HUES64 (cell line): ENCODE measurements around the gene PDYN.

Experiments used
- H3K27ac ChIP-seq: 2 replicates; pipeline ENCODE4 v1.7.0; 2013; ENCODE audit warnings: low read depth, low read length, inconsistent platforms
- H3K27me3 ChIP-seq: 2 replicates; pipeline ENCODE4 v1.6.1; 2013; ENCODE audit warnings: mild to moderate bottlenecking, low read length; ENCODE audit not compliant: insufficient read depth
- H3K36me3 ChIP-seq: 2 replicates; pipeline ENCODE4 v1.6.1; 2013; ENCODE audit warnings: mild to moderate bottlenecking, low read length; ENCODE audit not compliant: insufficient read depth
- H3K4me1 ChIP-seq: 2 replicates; pipeline ENCODE4 v1.6.1; 2013; ENCODE audit warnings: mild to moderate bottlenecking, low read length, moderate library complexity; ENCODE audit not compliant: insufficient read depth
- H3K4me3 ChIP-seq: 2 replicates; pipeline ENCODE4 v1.5.1; 2013; ENCODE audit warnings: mild to moderate bottlenecking, low read length, moderate library complexity
- H3K9ac ChIP-seq: 2 replicates; pipeline ENCODE4 v1.6.1; 2013; ENCODE audit warnings: mild to moderate bottlenecking, low read depth, low read length
- H3K9me3 ChIP-seq: 2 replicates; pipeline ENCODE4 v1.6.1; 2013; ENCODE audit warnings: low read depth, low read length; ENCODE audit not compliant: insufficient read depth
- WGBS: fragments of 150-250, 120-280 bp; methylation state at CpG from one replicate; pipeline ENCODE4 v1.1.7; 2013; ENCODE audit warnings: missing lambda C conversion rate; 5-methylcytosine and 5-hydroxymethylcytosine counted together

The PDYN gene

DNA sequence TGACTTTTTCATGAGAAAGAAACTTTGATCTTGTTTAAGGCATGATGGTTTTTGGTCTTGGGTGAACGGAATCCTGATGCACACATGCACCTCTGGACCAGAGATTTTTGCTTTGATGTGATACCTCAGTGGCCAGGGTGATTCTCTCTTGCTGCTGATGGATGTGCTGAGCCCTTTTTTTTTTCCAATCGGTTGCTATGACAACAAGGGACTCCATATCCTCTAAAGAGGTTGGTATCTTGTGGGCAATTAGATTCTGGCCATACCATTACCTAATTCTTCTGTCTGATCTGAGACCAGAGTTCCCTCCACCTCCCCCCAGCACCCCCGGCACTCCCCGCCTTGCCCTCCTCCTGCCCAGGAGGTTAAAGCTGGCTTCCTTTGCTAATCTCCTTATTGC, 24.9 kb downstream of the PDYN start:
- peaks cover 26% of the 10 kb centered on the region for H3K4me1 ChIP-seq
- H3K9me3 ChIP-seq = no peaks in the 10 kb centered on the region
- H3K27ac ChIP-seq = no peak overlapping the region
- no peaks in the 10 kb centered on the region for H3K36me3 ChIP-seq
- H3K27me3 ChIP-seq = no peaks in the 10 kb centered on the region
- H3K9ac ChIP-seq = no peak overlapping the region
- WGBS = 91% methylated on average over 3 of the region's 4 CpGs
- no peak overlapping the region for H3K4me3 ChIP-seq

GRCh38 chr20:1965520-1966351, 28.1 kb downstream of the PDYN start:
- 12% methylated on average over 28 of the region's 28 CpGs for WGBS
- H3K9ac ChIP-seq = peak overlapping the region; percentile 60
- H3K9me3 ChIP-seq = no peaks in the 10 kb centered on the region
- no peaks in the 10 kb centered on the region for H3K27me3 ChIP-seq
- H3K4me1 ChIP-seq = peaks cover 16% of the 10 kb centered on the region
- H3K4me3 ChIP-seq = peak overlapping the region; percentile 37
- no peaks in the 10 kb centered on the region for H3K36me3 ChIP-seq
- no peak overlapping the region for H3K27ac ChIP-seq

DNA sequence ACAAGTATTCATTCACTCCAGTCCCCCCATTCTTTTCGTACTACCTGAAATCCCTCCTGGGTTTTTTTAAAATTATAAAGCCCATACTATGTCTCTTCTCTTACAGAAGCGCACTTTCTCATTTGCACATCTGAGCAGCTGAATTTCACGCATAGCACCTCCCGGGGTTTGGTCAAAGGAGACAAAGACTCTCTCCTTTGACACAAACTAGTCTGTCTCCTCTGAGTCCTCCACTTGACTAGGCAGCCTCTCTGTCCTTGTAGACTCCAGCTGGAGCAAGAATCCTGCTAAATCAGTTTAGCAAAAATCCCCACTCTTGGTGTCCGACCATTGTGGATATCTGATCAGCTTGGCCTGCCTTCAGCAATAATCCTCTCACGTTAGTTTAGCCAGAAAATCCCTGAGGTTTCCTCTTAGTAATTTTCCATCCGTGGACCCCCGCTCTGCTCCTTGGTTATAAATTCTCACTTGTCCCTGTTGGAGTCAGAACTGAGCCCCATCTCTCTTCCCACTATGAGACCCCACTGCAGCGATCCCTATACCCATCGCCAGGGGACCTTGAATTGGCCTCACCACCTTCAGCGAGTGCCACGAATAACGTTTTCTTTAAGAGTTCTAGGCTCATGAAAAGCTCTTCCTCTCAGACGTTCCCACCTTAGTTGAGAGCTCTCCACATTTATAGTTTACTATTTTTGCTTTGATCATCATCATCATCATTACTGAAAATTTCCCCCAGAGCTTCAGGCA, 29.0 kb downstream of the PDYN start:
- no peaks in the 10 kb centered on the region for H3K27me3 ChIP-seq

GRCh38 chr20:1964061-1964460, 29.8 kb downstream of the PDYN start:
- H3K27ac ChIP-seq = no peak overlapping the region
- no peaks in the 10 kb centered on the region for H3K27me3 ChIP-seq
- 81% methylated on average over 4 of the region's 4 CpGs for WGBS
- H3K9me3 ChIP-seq = no peaks in the 10 kb centered on the region
- H3K4me1 ChIP-seq = peaks cover 16% of the 10 kb centered on the region
- H3K36me3 ChIP-seq = no peaks in the 10 kb centered on the region
- no peak overlapping the region for H3K4me3 ChIP-seq
- no peak overlapping the region for H3K9ac ChIP-seq

More for the DNA sequence above, 29.0 kb downstream of the PDYN start:
- 34% methylated on average over 14 of the region's 14 CpGs for WGBS
- Histone ChIP-seq H3K4me3 (peak overlapping the region; percentile 37), H3K9me3 (no peaks in the 10 kb centered on the region), H3K36me3 (no peaks in the 10 kb centered on the region), H3K9ac (peak overlapping the region; percentile 60; the same call in 1 of the 2 replicates), H3K4me1 (peaks cover 16% of the 10 kb centered on the region), H3K27ac (peak overlapping the region; percentile 43; the same call in 1 of the 2 replicates)

- WGBS = 90% methylated on average over 5 of the region's 5 CpGs
- Histone ChIP-seq H3K36me3 (no peaks in the 10 kb centered on the region), H3K27me3 (no peaks in the 10 kb centered on the region), H3K4me1 (peaks cover 22% of the 10 kb centered on the region), H3K9me3 (no peaks in the 10 kb centered on the region), H3K4me3 (no peak overlapping the region), H3K9ac (no peak overlapping the region), H3K27ac (no peak overlapping the region)
These were observed 32.5 kb downstream of the PDYN start for GRCh38 chr20:1961374-1961773.

- H3K36me3 ChIP-seq = no peaks in the 10 kb centered on the region
- no peak overlapping the region for H3K9ac ChIP-seq
- H3K27me3 ChIP-seq = no peaks in the 10 kb centered on the region
- H3K27ac ChIP-seq = no peak overlapping the region
- H3K9me3 ChIP-seq = no peaks in the 10 kb centered on the region
- peaks cover 24% of the 10 kb centered on the region for H3K4me1 ChIP-seq
- H3K4me3 ChIP-seq = no peak overlapping the region
- WGBS = 86% methylated on average over 2 of the region's 2 CpGs
These were observed 34.7 kb downstream of the PDYN start for GRCh38 chr20:1959156-1959555.

- Histone ChIP-seq H3K36me3 (no peaks in the 10 kb centered on the region), H3K27me3 (no peaks in the 10 kb centered on the region), H3K9ac (no peak overlapping the region), H3K27ac (no peak overlapping the region), H3K4me3 (no peak overlapping the region), H3K9me3 (no peaks in the 10 kb centered on the region), H3K4me1 (peaks cover 20% of the 10 kb centered on the region)
- WGBS = 95% methylated on average over 2 of the region's 2 CpGs
These were observed 35.4 kb downstream of the PDYN start for GRCh38 chr20:1958426-1958825.

DNA sequence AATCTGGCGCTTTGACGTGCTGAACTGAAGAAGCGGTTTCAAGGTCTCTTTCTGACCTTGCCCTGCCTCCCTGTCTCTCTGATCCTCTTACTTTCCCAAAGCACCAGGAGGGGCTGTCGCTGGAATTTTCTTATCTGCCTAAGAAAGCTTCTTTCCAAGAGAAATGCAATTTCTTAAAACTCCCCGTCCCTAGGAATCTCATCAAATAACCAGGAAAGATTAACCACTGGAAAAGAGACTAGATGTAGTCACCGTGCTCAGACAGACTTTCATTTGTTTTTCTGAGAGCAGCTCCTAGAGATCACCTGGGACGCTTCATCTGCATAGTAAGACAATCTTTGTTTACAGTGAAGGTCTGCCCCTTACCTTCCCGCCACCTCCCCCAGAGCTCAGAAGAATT, 38.6 kb downstream of the PDYN start:
- Histone ChIP-seq H3K36me3 (no peaks in the 10 kb centered on the region), H3K9me3 (no peaks in the 10 kb centered on the region), H3K27ac (peak overlapping the region; percentile 77; the same call in 1 of the 2 replicates), H3K4me1 (peaks cover 36% of the 10 kb centered on the region), H3K9ac (no peak overlapping the region), H3K4me3 (peak overlapping the region; percentile 12; the same call in 1 of the 2 replicates), H3K27me3 (no peaks in the 10 kb centered on the region)
- WGBS = 10% methylated on average over 8 of the region's 8 CpGs

- no peaks in the 10 kb centered on the region for H3K27me3 ChIP-seq
- no peaks in the 10 kb centered on the region for H3K36me3 ChIP-seq
- H3K27ac ChIP-seq = no peak overlapping the region
- no peak overlapping the region for H3K9ac ChIP-seq
- H3K4me3 ChIP-seq = no peak overlapping the region
- no peaks in the 10 kb centered on the region for H3K9me3 ChIP-seq
- H3K4me1 ChIP-seq = peaks cover 47% of the 10 kb centered on the region
- WGBS = 96% methylated on average over 5 of the region's 5 CpGs
These were observed 40.2 kb downstream of the PDYN start for GRCh38 chr20:1953621-1954020.

DNA sequence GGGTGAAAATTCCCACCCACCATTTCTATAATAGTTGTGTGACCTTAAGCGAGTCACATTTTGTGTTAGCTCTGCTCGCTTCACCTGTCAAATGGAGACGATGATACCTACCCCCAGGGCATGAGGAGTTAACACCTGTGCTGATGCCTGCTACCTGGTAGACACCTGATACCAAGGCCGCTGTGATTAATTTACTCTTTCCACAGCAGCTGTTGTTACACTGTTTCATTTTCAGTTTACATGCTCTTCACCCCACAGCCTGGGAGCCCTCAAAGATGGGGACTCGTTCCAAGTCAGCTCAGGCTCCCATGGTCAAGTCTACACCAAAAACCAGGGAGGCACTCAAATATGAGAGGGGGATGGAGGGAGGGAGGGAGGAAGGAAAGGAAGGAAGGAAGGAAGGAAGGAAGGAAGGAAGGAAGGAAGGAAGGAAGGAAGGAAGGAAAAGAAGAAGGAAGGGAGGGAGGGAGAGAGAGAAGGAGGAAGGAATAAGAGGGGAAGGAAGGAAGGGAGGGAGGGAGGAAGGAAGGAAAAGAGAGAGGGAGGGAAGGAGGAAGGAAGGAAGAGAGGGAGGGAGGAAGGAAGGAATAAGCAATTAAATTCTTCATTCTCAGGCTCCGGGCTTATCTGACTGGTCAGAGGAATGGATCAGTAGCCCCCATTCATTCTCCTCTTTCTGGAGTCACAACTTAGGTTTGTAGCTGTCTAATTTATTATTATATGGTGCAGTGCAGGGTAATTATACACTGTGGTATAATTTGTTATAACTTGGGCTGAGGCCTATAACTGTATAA, 40.9 kb downstream of the PDYN start:
- H3K4me3 ChIP-seq = no peak overlapping the region

More for the DNA sequence above, 40.9 kb downstream of the PDYN start:
- no peak overlapping the region for H3K9ac ChIP-seq
- WGBS = 92% methylated on average over 6 of the region's 6 CpGs
- H3K27me3 ChIP-seq = peaks cover 4% of the 10 kb centered on the region
- H3K27ac ChIP-seq = no peak overlapping the region
- H3K4me1 ChIP-seq = peaks cover 49% of the 10 kb centered on the region
- H3K36me3 ChIP-seq = no peaks in the 10 kb centered on the region
- H3K9me3 ChIP-seq = no peaks in the 10 kb centered on the region
